ENCODE results near the gene OTUD6A.

Gene OTUD6A

GRCh38 chrX:70062076-70062475 is at the start of gene OTUD6A:
TSS of gene OTUD6A (plus strand) at chrX:70062457. CDS start at chrX:70062525, 68 bp downstream.
- DNase-seq = no peak

- DNase-seq = no peak
These were observed 49.5 kb upstream of the OTUD6A start for GRCh38 chrX:70012756-70013155.

GRCh38 chrX:70013466-70014381 is 48.5 kb upstream of the OTUD6A start:
- DNase-seq = no peak

GRCh38 chrX:70016513-70016912 is 45.7 kb upstream of the OTUD6A start:
- no peak for DNase-seq

GRCh38 chrX:70022616-70023015 is 39.6 kb upstream of the OTUD6A start:
- no peak for DNase-seq

- no peak for DNase-seq
These were observed 36.8 kb upstream of the OTUD6A start for GRCh38 chrX:70025464-70025863.

GRCh38 chrX:70026112-70026850 is 36.0 kb upstream of the OTUD6A start:
- DNase-seq = no peak

- DNase-seq = no peak
These were observed 35.4 kb upstream of the OTUD6A start for GRCh38 chrX:70026851-70027200.

- no peak for DNase-seq
These were observed 32.4 kb upstream of the OTUD6A start for GRCh38 chrX:70029863-70030262.

- DNase-seq = no peak
These were observed 31.9 kb upstream of the OTUD6A start for GRCh38 chrX:70030301-70030767.

- DNase-seq = no peak
These were observed 29.5 kb upstream of the OTUD6A start for GRCh38 chrX:70032792-70033191.

- DNase-seq = no peak
These were observed 28.8 kb upstream of the OTUD6A start for GRCh38 chrX:70033348-70034051.

- no peak for DNase-seq
These were observed 27.6 kb upstream of the OTUD6A start for GRCh38 chrX:70034646-70035045.

- no peak for DNase-seq
These were observed 23.7 kb upstream of the OTUD6A start for GRCh38 chrX:70038515-70038914.

GRCh38 chrX:70038951-70039350 is 23.3 kb upstream of the OTUD6A start:
- DNase-seq = no peak

- DNase-seq = no peak
These were observed 22.5 kb upstream of the OTUD6A start for GRCh38 chrX:70039758-70040157.

GRCh38 chrX:70041993-70042392 is 20.3 kb upstream of the OTUD6A start:
- DNase-seq = no peak

- DNase-seq = no peak
These were observed 19.6 kb upstream of the OTUD6A start for GRCh38 chrX:70042399-70043371.

GRCh38 chrX:70043685-70044084 is 18.6 kb upstream of the OTUD6A start:
- no peak for DNase-seq

GRCh38 chrX:70044541-70045245 is 17.6 kb upstream of the OTUD6A start:
- no peak for DNase-seq

- DNase-seq = no peak
These were observed 15.3 kb upstream of the OTUD6A start for GRCh38 chrX:70046978-70047377.

- no peak for DNase-seq
These were observed 12.9 kb upstream of the OTUD6A start for GRCh38 chrX:70049406-70049805.

Measured in kidney glomerular epithelial cell (primary cell).